Mesothelial cell of epicardium (in vitro differentiated cells): ENCODE results near the gene SRPRB. TPM values are rescaled to one million over a fixed set of nuclear protein-coding genes. Genes with fewer than 3 reads are reported as not detected.

Experiments
- DNase-seq, 2 experiments: peaks; one replicate each; pipeline ENCODE4 v3.0.0; 2021; ENCODE audit warnings: low spot score in 2 of 2; ENCODE audit not compliant: unreplicated experiment in 2 of 2
- H3K27ac Mint-ChIP-seq: 2 replicates; pipeline ENCODE4 v1.8.0; 2021; ENCODE audit warnings: mixed read lengths
- H3K27me3 Mint-ChIP-seq: 2 replicates; pipeline ENCODE4 v1.8.0; 2021; ENCODE audit warnings: low read depth, mixed read lengths
- H3K36me3 Mint-ChIP-seq: 2 replicates; pipeline ENCODE4 v1.8.0; 2021; ENCODE audit warnings: mixed read lengths
- H3K4me1 Mint-ChIP-seq: 2 replicates; pipeline ENCODE4 v1.8.0; 2021; ENCODE audit warnings: mixed read lengths
- H3K4me3 Mint-ChIP-seq: 2 replicates; pipeline ENCODE4 v1.8.0; 2021; ENCODE audit warnings: mild to moderate bottlenecking, moderate library complexity, mixed read lengths
- H3K9me3 Mint-ChIP-seq: 2 replicates; pipeline ENCODE4 v1.8.0; 2021; ENCODE audit warnings: mixed read lengths
- CTCF ChIP-seq: fragments of 200-600 bp; sonication (generic); IDR thresholded peaks from one replicate; pipeline ENCODE4 v1.5.0; 2021; ENCODE audit warnings: antibody characterized with exemption; ENCODE audit not compliant: unreplicated experiment
- total RNA-seq: library from RNA; stranded (reverse); gene quantifications from 3 replicates; pipeline ENCODE4 v1.2.1, GENCODE V29; 2021

The SRPRB gene
- total RNA-seq, 1 donor from 2014 or later = 42.5 TPM

DNA sequence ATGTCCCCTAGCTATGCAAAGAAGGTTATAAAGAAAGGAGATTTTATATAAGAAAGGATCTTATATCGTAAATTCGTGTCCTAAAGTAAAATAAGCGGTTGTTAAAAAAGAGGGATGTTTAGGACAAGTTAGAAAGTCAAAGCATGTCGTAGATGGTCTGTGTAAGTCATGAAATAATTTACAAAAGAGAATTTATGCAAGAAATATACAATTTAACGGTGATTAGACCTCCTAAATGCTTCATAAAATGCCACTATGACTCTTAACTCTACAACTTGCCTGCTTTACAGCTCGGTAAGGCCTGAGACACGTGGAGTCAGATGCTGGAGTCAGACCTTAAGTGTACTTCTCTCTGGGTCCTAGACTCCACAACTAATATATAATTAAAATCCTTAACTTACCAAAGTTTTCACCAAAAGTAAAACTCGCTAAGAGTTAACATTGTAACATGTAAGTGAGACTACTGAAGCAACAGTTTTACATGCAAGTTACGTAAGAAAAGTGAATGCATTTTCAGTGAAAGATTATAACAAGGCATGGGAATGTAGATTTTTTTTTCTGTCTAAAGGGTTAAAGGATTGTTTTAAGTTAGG, 13.3 kb upstream of the SRPRB start:
- Mint-ChIP-seq H3K27ac (no peak overlapping the region), H3K27me3 (no peaks in the 10 kb centered on the region), H3K4me3 (no peak overlapping the region), H3K36me3 (peaks cover 7% of the 10 kb centered on the region), H3K4me1 (no peaks in the 10 kb centered on the region), H3K9me3 (peaks cover 47% of the 10 kb centered on the region)
- no peak for TF ChIP-seq CTCF
- DNase-seq = no peak

DNA sequence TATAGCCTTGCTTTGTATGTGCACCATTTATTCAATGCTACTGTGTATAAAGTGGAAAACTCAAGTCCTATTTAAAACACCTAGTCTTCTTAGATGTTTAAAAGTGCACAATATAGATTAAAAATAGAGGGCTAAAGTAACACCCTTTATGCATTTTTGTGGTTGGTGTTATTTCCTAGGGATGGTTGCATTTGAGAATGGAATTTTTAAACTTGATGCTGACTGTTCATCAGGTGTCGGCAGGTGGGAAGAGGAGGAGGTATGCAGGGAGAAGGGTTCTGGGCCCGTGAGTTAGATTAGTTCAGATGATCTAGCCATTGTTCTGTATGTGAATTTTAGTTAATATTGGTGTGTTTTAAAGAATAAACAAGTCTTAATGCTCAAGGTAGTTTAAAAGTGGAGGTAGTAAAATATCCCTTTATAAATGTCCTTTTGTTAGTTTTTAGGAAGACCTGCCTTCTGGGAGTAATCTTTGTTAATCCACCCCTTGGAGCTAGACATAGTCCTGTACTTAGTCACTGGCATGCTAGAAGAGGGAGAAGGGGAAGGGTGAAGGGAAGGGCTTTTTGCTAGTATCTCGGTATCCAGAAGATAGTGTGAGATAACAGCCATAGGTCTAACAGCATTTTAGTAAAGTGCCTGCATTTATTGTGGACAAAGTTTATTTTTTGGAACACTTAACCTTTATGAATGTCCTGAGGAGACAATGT, 8.1 kb upstream of the SRPRB start:
- Mint-ChIP-seq H3K4me3 (no peak overlapping the region), H3K9me3 (peaks cover 24% of the 10 kb centered on the region), H3K27me3 (peaks cover 24% of the 10 kb centered on the region), H3K27ac (no peak overlapping the region), H3K4me1 (peaks cover 11% of the 10 kb centered on the region), H3K36me3 (peaks cover 7% of the 10 kb centered on the region)
- TF ChIP-seq CTCF = no peak
- no peak for DNase-seq

DNA sequence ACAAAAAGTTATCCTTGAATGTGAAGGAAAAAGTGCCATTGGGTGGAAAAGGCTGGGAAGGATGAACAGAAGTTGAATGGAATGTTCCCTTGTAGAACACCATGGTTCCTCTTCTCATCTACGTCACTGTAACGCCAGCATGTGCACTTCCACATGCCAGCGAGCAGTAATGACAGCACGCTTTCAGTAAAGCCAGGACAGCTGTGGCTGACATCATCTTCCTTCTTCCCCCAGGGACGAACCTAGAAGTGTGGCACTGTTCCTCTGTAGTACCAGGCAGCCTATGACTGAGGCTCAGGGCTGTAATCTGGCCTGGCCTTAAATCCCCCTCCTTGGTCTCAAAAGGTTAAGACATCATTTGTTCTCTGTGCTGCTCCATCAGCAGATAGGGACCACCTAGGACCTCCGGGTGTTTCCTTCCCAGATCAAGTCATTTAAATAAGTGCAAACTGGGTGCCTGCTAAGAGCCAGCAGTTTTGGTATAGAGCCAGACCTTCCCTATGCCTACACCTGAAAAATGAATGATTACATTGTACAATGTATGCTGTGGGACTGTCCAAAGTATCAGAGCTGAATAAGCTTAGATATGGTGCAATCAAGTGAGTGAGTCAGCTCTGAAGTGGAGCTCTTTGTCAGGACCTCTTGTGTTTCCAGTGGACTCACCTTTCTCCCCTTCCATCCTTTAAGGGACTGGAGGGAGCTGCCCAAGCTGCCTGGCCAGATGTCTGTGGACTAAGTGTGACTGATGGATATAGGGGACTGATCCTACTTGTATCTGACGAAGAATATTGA, 5.6 kb upstream of the SRPRB start:
- no peak for DNase-seq
- TF ChIP-seq CTCF = no peak
- H3K9me3 Mint-ChIP-seq = peaks cover 13% of the 10 kb centered on the region
- H3K4me1 Mint-ChIP-seq = peaks cover 12% of the 10 kb centered on the region
- H3K27ac Mint-ChIP-seq = no peak overlapping the region
- H3K27me3 Mint-ChIP-seq = peaks cover 30% of the 10 kb centered on the region
- H3K36me3 Mint-ChIP-seq = peaks cover 4% of the 10 kb centered on the region
- no peak overlapping the region for H3K4me3 Mint-ChIP-seq

DNA sequence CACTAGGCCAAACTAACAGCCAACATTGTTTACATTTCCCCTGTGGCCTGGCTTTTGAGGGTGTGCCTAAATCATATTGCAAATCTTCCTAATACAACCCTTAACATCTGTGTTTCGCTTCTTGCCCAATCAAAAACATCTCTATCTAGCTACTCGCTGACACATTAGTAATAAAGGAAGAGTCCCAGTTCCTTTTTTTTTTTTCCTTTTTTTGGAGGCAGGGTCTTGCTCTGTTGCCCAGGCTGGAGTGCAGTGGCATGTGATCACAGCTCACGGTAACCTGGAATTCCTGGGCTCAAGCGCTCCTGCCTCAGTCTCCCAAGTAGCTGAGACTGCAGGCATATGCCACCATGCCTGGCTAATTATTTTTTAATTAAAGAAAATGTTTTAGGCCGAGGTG, 2.1 kb upstream of the SRPRB start:
- TF ChIP-seq CTCF = no peak
- Mint-ChIP-seq H3K27me3 (peaks cover 30% of the 10 kb centered on the region), H3K36me3 (peaks cover 6% of the 10 kb centered on the region), H3K4me3 (no peak overlapping the region), H3K4me1 (peaks cover 14% of the 10 kb centered on the region), H3K9me3 (no peaks in the 10 kb centered on the region), H3K27ac (no peak overlapping the region)
- no peak for DNase-seq

- peaks cover 6% of the 10 kb centered on the region for H3K36me3 Mint-ChIP-seq
- peak overlapping the region; percentile 85 for H3K27ac Mint-ChIP-seq
- peaks cover 28% of the 10 kb centered on the region for H3K27me3 Mint-ChIP-seq
- H3K9me3 Mint-ChIP-seq = no peaks in the 10 kb centered on the region
- peaks cover 14% of the 10 kb centered on the region for H3K4me1 Mint-ChIP-seq
- no peak for TF ChIP-seq CTCF
- peak overlapping the region; percentile 91 for H3K4me3 Mint-ChIP-seq
- no peak for DNase-seq
Measured at GRCh38 chr3:133804896-133805295, 719 bp upstream of the SRPRB start.
